Measurements from ENCODE around the gene ZFP57.

ZFP57 gene

DNA sequence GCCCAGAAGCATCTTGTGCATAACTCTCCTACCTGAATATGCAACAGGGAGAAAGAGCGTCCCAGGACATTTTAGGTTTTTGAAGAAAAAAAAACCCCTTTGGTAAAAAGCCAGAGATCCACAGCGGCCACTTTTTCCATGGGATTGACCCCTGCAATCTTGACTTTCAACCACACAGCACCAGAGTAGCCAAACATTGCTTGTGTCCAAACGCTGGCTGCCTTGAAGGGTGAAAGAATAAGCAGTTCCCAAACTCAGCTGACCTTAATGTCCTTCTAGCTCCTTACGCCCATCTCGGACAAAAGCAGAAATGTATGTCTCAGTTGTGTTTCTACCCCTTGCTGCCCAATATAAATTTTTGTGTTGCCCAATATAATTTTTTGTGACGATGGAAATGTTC lies 25.3 kb downstream of the ZFP57 start:
- no peak for DNase-seq (ENCODE audit: low read depth)

DNA sequence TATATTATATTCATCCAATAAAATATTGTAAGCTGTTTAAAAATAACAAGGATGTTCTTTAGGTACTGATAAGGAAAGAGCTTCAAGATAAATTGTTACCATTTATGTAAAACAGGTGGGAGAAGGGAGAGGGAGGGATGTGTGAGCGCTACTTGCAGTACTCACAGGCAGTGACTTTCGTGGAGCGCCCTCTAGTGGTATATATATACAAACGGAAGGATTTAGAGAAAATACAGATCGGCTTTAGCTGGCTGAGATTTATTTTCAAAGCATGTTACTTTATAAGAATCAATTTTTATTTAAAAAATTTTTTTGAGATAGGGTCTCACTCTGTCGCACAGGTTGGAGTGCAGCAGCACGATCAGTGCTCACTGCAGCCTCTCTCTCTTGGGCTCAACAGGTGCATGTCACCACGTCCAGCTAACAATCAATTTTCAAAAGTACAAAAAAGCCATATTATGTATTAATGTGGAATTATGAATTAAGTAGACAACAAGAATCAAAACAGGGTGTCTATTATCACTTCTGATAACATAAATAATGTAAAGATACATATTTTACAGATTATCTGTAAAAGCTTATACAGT lies 27.4 kb downstream of the ZFP57 start:
- no peak for DNase-seq (ENCODE audit: low read depth)

DNA sequence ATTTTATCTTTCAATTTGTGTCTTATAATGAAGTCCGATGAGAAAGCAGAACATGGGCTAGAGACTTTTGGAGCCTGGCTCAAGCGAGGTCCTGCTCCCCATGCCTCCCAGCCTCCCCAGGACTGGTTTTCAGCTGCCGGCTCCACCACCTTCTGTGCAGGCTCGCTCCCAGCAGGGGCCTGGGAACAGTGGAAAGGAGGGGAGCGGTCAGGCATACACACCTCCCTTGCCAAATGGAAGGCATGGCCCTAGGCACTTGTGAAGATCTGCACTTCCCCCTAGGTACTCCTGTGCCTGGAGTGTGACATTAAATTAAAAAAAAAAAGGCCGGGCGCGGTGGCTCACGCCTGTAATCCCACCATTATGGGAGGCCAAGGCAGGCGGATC lies 28.8 kb downstream of the ZFP57 start:
- no peak for DNase-seq (ENCODE audit: low read depth)

DNA sequence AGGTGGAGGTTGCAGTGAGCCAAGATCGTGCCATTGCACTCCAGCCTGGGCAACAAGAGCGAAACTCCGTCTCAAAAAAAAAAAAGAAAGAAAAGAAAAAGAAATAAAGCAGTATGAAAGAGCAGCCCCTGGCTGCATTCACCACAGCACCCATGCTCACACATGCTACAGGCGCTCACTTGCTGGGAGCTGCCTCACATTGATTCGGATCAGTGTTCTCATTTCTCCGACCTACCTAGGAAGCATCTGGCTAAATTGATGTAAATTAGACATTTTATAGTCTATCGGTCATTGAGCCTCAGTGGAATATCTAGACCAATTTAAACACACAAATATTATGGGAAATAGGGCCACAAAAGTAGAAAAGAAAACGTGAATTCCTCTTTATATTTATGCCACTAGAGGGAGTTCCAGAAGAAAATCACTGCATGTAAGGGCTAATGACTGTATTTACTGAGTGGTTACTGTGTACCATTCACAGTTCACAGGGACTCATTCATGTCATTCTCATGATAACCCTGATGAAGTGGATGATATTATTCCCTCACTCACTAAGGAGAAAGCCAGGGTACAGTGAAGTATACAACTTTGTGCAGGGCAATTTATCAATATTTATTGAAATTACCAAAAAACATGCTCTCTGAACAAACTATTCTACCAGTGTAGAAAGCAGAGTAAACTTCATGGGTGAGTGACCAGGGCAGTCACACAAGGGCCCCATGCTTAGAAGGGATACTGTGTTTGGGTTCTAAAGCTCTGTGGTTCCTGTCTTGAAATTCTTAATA lies 29.3 kb downstream of the ZFP57 start:
- no peak for DNase-seq (ENCODE audit: low read depth)

DNA sequence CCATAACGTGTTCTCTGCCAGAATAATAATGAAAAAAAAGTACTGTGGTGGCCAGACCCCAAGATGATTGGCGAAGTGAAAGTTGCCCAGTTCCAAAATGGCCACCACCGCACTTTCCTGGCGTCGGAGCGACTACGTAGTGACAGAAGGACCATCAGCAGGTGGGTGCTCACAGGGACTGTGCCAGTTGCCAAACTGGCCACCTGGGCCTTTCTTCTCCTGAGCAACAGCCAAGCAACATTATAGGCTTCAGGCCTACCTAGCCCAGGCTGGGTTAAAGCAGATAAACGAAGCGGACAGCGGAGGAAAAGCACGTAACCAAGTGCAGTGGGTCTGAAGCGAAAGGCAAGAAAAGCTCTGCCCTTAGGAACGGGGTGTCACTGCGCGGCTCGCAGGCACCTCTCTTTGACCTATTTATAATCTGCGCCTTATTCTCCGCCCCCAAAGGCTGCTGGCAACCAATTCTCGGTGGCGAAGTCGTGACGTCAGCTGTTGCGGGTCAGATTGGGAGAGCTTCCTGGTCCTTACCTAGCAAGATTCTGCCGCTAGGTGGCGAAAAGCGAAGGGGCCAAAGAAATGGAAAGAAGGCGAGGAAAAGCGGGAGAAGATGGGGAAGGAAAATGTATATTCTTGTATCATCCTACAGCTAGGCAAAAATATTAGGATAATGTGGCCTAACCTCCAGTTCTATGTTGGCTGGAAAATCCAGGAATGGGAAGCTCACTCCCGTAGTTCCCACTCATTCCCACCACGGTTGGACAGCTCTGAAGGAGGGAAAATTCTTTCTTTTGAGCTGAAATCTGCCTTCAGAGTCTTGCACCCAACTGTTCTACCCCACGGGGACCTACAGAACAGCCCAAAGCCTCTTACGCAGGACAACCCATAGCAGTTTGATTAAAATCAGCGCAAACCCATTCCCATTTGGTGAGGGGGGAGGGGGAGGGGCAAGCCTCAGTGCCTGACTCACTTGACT lies 31.0 kb downstream of the ZFP57 start:
- peak; percentile 87 for DNase-seq (ENCODE audit: low read depth)

DNA sequence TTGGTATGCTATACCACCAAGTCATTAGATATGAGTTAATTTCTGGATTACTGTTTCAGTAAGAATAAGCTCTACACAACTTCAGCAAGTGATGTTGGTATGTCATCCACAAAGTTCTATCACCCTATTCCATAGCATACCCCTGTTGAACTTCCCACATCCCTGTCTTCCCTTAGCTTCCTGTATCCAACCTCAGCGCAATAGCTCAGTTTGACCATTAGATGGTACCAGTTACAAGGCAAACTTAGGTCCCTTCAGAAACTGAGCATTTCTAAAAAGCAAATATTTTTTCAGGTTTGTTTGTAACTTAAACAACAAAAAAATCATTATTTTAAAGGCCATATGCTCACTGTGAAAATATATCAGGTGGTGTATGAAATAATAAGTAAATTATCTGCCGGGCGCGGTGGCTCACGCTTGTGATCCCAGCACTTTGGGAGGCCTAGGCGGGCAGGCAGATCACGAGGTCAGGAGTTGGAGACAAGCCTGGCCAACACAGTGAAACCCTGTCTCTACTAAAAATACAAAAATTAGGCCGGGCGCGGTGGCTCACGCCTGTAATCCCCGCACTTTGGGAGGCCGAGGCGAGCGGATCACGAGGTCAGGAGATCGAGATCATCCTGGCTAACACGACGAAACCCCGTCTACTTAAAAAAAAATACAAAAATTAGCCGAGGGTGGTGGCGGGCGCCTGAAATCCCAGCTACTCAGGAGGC lies 32.9 kb downstream of the ZFP57 start:
- DNase-seq (ENCODE audit: low read depth), result no peak

DNA sequence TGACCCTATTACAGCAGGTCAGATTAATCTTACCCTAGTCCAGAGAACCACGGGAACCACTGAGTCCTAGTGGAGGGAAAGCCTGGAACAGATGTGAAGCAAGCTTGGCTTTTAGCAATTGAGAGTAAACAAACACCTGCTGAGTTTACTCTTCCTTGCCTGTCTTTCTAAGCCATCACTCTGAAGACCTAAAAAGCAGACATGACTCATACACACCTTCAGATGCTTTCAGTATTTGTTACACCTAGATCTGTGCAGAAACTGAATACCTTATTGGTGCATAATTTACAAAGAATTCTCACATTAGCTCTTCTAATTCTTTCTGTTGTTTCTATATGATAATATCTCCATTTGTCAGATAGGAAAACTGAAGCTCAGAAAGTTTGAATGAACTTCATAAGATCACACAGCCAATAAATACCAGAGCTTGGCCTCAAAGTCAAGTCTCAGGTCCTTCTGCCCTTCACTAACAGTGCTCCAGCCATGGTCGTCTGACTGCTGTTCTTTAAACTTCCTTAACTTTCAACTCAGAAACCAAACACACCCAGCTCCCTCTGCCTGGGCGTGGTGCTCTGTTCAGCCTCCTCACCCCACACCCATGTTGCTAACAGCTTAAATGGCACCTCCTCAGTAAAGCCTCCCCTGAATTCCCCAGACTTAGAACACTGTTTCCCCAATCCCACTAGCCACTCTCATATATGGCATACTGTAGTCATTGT lies 39.4 kb downstream of the ZFP57 start:
- no peak for DNase-seq (ENCODE audit: low read depth)

DNA sequence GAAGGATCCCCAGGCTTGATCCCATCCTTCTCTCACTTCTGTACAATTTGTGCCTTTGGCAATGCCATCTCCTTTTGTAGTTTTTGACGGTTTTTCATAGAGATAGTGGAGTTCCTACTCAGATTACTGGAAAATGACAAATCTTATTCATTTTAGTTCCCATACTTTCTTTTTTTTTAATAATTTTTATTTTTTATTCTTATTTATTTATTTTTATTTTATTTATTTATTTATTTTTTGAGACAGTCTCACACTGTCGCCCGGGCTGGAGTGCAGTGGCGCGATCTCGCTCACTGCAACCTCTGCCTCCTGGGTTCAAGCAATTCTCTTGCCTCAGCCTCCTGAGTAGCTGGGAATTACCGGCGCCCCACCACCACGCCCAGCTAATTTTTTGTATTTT lies 43.7 kb downstream of the ZFP57 start:
- no peak for DNase-seq (ENCODE audit: low read depth)

DNA sequence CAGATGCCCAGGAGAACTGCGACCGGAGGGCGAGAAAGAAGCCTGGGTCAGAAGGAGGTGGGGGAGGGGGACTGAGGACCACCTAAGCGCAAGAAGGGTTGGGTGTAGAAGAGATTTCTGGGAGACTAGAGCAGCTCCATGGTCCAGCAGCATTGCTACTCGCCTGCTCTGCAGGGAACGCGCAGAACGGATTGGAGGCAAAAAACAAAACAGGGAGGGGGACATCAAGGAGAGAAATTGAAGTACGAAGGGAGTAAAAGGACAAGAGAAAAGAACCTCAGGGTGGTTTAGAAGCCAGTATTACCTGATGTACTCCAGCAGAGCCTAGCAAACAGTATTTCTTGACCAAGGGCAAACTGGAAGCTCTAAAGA lies 47.4 kb downstream of the ZFP57 start:
- DNase-seq (ENCODE audit: low read depth), result no peak

DNA sequence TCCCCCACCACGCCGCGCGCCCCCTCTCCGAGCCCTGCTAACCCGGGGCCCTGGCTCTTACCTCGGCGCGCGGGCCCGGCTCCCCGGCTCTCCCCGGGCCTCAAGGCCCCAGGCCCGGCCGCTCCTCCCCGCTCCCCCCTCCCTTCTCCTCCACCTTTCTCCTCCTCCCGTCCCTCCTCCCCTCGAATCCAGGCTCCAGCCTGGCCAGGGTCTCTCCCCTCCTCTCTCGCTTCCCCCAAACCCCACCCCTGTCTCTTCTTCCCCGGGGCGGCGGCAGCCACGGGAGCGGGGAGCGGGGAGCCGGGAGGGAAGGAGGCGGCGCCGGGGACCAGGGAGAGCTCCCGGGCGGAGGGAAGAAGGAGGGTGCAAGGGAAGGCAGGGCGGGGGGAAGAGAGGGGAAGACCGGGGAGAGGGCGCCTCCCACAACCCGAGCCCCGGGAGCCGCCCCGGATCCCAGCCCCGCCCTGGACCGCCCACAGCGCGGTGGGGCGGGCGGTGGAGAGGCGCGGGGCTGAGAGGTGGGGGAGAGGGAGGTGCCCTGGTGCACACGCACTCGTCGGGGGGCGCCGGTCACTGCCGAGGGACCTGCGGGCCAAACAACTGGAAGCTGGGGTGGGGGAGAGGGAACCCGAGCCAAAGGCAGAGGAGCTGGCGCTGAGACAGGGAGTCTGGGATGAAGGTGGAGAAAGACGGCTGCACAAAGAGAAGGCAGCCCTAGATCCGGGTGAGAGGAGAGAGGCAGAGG lies 48.0 kb downstream of the ZFP57 start, which contains the start of gene GABBR1:
TSS of gene GABBR1 (minus strand) at position 395 of the 745 bp plus-strand sequence. CDS start 798 bp downstream, outside the sequence.
- DNase-seq (ENCODE audit: low read depth), result no peak

DNA sequence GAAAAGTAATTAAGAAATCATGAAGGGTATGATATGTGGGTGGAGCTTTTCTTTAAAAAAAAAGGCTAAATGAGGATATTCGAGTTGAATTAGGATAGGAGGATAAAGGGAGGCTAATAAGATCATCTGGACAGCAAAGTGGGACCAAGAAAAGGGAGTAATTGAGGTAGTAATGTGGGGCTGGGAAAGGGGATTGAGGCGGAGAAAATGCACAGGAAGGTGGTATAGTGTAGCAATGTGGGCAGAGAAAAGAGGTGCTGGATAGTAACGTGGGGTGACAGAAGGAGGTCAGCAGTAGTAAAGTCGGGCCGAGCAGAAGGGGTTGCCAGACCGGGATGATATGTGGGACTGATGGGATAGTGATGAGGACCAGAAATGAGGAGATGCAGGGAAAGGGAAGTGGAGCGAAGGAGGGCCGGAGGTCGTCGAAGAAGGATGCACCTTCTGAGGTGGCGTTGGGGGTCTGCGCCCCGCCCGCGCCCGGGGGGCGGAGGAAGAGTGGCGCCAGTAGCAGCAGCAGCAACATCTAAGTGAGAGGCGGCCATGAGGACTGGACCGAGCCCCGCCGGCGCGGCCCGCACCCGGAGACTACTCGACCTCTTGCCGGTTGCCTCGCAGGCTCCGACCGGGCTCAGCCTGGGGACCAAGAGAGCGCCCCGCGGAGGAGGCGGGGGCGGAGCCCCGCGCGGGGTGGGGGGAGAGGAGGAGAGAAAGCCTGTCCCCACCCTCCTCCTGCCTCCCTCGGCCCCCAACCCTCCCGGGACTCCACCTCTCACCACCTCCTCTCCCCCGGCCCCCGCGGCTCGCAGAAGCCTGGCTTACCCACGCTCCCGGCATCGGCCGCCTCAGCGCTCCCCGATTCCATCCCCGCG lies 48.9 kb downstream of the ZFP57 start:
- no peak for DNase-seq (ENCODE audit: low read depth)

DNA sequence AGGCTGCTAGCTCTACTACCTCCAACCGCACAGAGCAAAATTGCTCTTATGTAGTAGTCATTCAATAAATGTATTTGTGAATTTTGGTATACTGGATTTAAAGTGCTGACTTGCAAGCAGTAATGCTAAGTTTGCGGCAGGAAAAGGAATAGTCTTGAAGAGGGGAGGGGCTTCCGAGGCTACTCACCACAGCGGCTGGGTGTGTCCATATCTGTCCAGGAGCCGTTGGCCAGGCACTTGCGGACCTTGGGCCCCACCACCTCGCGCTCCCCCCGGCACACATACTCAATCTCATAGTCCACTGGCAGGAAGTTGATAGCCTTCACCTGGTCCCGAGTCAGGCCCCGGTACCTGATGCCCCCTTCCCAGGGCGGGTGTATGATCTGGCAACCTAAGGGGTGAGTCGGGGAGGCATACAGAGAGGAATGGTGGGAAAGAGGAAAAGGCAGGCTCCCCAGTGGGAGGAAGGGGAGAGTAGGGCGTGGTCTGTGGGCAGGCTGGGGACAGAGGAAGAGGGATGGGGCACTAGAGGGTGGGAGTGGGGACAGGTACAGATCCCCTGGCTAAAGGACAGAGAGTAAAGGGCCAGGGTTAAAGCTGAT lies 49.6 kb downstream of the ZFP57 start:
- DNase-seq (ENCODE audit: low read depth), result no peak

DNA sequence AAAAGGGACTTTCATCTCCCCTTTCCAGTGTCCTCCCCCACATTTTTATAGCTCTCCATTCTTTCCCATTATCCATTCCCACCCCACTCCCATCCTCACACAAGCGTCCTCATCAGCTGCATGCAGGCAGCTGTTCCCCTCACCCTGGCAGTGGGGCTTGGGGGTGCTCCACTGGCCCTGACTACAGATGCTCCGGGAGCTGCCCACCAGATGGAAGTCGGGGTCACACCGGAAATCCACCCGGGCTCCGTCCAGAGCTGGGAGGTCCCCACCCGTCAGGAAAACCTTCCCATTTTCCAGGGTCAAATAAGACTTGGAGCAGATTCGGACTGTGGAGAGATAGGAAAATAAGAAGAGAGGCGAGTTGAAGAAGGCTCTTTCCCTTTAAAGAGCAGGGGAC lies 50.6 kb downstream of the ZFP57 start:
- no peak for DNase-seq (ENCODE audit: low read depth)

DNA sequence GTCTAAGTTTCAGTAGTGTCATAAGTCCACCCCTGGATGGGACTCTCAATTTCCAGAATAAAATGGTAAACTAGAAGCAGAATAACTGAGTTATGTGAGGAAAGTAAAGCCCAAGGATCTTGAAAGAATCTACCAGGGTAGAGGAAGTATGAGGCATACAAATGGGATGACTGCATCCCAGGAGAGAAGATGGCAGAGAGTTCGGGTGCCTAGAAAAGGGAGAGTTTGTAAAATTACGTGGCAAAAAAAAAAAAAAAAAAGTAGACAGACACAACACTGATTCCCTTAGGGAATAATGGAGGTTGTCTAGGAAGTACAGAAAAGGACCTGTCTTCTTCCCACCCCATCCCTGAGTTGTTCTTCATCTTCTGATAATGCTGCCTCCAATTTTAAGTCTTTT lies 51.4 kb downstream of the ZFP57 start:
- no peak for DNase-seq (ENCODE audit: low read depth)

DNA sequence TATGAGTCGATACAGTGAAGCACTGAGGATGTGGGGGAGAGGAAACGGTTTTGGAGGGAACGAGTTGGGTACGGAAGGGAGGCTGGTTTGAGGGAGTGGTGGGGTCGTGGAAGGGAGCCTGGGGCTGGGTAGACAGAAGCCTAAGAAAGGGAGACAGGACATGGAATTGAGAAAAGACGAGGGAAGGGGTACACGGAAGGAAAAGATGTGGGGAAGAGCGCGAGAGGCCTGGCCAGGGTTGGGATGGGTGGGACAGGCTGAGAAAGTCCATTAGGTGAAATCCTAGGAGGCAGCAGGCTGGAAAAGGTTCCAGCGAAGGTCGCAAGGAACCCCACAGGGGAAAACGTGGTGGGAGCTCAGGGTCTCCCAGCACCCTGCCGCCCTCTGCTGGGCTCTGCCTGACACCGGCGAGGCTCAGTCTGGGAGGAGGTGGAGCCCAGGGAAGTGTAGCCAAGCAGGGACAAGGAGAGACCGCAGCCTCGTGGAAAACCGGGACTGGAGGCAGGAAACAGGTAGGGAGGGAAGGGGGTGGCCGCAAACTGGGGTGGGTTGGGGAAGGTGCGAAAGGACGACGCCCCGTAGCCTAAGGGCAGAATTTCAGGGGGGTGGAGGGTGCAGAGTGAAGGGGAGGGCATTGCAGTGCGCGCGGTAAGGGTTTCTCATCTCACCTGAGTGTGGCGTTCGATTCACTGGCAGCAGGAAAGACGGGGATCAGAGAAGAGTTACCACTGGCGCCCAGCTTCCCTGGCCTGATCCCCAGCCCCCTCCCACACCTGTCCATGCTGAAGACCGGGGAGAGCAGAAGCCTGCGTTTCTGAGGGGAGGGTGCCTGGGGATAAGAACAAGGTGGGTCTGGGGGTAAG lies 52.3 kb downstream of the ZFP57 start:
- no peak for DNase-seq (ENCODE audit: low read depth)

DNA sequence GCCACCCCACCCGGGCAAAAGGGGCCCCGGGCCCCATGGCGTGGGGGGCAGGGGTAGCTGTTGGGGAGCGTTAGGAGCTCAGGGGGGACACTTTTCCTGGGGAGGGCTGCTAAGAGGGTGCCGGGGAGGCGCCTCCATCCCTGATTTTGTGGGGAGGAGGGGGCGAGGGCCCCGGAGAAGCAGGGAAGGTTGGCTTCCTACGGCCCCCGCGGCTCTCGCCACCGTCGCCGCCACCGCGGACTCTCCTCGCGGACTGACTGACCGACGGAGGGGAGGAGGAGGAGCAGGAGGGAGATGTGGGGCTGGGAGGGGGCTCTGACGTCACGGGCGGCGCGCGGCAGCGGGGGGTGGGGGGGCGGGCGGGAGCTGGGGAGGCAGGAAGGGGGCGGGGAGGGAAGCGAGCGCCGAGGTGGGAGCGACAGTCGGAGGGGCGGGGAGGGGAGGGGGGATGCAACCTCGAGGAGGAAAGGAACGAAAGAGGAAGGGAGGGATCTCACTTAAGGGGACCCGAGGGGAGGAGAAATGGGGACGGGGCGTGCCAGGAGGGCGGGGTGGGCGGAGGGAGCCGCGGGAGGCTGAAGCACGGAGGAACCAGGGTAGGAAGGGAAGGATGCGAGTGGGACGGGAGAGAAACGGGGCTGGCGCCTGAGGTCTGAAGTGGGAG lies 53.1 kb downstream of the ZFP57 start:
- DNase-seq (ENCODE audit: low read depth), result no peak

DNA sequence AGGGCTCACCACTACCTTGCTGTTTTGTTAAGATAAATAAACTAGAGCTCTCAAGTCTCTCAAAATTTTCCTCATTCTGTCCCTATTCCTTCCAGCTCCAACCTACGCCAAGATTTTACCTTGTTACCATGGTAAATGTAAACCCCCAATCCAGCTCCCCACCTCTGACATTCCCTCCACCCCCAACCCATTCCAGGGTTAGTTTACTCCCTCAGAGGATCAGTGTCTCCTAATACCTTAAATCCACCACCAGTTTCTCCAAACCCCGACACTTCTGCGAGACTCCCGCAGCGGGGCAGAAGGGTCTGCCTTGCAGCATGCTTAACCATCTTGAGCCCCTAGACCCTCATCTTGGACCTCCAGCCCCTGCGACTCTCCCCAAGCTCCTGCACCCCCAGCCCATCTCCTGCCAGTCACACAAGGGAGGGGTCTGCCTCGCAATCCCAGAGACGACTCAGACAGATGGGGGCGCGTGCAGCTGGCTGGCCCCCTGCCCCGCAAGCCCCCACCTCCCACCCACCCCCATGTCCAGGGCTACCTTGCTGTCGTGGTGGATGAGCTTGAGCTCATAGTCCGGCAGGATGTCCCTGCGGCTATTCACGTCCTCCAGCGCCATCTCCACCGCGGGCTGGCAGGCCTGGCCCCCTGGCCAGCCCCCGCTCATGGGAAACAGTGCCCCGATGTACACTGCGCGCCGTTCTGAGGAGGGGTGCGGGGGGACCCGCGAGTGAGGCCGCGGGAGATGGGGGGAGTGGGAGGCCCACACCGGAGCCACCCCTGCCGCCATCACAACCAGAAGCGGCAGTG lies 53.8 kb downstream of the ZFP57 start:
- DNase-seq (ENCODE audit: low read depth), result no peak

Measured in CMK (cell line).